GM23338 (cell line): ENCODE results near the gene ILF2. TPM values are rescaled to one million over a fixed set of nuclear protein-coding genes. Genes with fewer than 3 reads are reported as not detected.

Experiments
- ATAC-seq: fragments of 200-7000 bp; cut with Tn5 transposase; 3 replicates; pipeline ENCODE4 v1.9.1; 2020
- DNase-seq: peaks from one replicate; pipeline ENCODE4 v3.0.0-alpha.2; 2015; ENCODE audit warnings: low spot score
- H2AFZ ChIP-seq: fragments of 200-600 bp; sonication (generic); 2 replicates; pipeline ENCODE4 v1.8.0; 2016; ENCODE audit warnings: antibody characterized with exemption, mild to moderate bottlenecking, moderate library complexity
- H3F3A ChIP-seq: fragments of 200-600 bp; sonication (generic); replicated peaks from 2 replicates; pipeline ENCODE4 v1.8.0; 2017; ENCODE audit warnings: antibody characterized with exemption, mixed run types, low read depth
- H3K27ac ChIP-seq: fragments of 200-600 bp; sonication (generic); 2 replicates; pipeline ENCODE4 v1.6.1; 2016; ENCODE audit warnings: low read depth
- H3K27me3 ChIP-seq: fragments of 200-600 bp; sonication (generic); 2 replicates; pipeline ENCODE4 v1.8.0; 2016; ENCODE audit warnings: mild to moderate bottlenecking, mixed run types, moderate library complexity; ENCODE audit not compliant: insufficient read depth
- H3K36me3 ChIP-seq: fragments of 200-600 bp; sonication (generic); 2 replicates; pipeline ENCODE4 v1.8.0; 2016; ENCODE audit warnings: mild to moderate bottlenecking; ENCODE audit not compliant: insufficient read depth
- H3K4me1 ChIP-seq: fragments of 200-600 bp; sonication (generic); 2 replicates; pipeline ENCODE4 v1.8.0; 2016; ENCODE audit warnings: mild to moderate bottlenecking, moderate library complexity; ENCODE audit not compliant: insufficient read depth
- H3K4me2 ChIP-seq: fragments of 200-600 bp; sonication (generic); 2 replicates; pipeline ENCODE4 v1.7.1; 2017; ENCODE audit warnings: mixed run types
- H3K4me3 ChIP-seq: fragments of 200-600 bp; sonication (generic); 2 replicates; pipeline ENCODE4 v1.6.1; 2016; ENCODE audit warnings: mixed run types
- H3K79me2 ChIP-seq: fragments of 200-600 bp; sonication (generic); replicated peaks from 2 replicates; pipeline ENCODE4 v1.8.0; 2017; ENCODE audit warnings: mild to moderate bottlenecking; ENCODE audit not compliant: insufficient read depth
- H3K9me2 ChIP-seq: fragments of 200-600 bp; sonication (generic); 2 replicates; pipeline ENCODE4 v1.8.0; 2017; ENCODE audit not compliant: insufficient read depth
- H4K20me1 ChIP-seq: fragments of 200-600 bp; sonication (generic); replicated peaks from 2 replicates; pipeline ENCODE4 v1.8.0; 2017; ENCODE audit warnings: mild to moderate bottlenecking; ENCODE audit not compliant: insufficient read depth
- H3K27ac Mint-ChIP-seq: 2 replicates; pipeline ENCODE4 v1.8.0; 2020; ENCODE audit warnings: inconsistent platforms, mild to moderate bottlenecking, moderate library complexity, mixed read lengths
- H3K27me3 Mint-ChIP-seq: 3 replicates; pipeline ENCODE4 v1.8.0; 2022; ENCODE audit warnings: low read depth, mild to moderate bottlenecking, moderate library complexity, mixed read lengths, inconsistent platforms; ENCODE audit not compliant: insufficient read depth, poor library complexity
- H3K36me3 Mint-ChIP-seq: 3 replicates; pipeline ENCODE4 v1.8.0; 2021; ENCODE audit warnings: low read depth, mild to moderate bottlenecking, inconsistent platforms, moderate library complexity, mixed read lengths
- H3K4me1 Mint-ChIP-seq: 3 replicates; pipeline ENCODE4 v1.8.0; 2020; ENCODE audit warnings: mild to moderate bottlenecking, inconsistent platforms, mixed read lengths
- H3K4me3 Mint-ChIP-seq: 3 replicates; pipeline ENCODE4 v1.8.0; 2021; ENCODE audit warnings: moderate library complexity, mild to moderate bottlenecking, inconsistent platforms, mixed read lengths
- H3K9me3 Mint-ChIP-seq: 3 replicates; pipeline ENCODE4 v1.8.0; 2020; ENCODE audit warnings: moderate library complexity, mild to moderate bottlenecking, inconsistent platforms, mixed read lengths
- CREB1 ChIP-seq: fragments of 250-450 bp; sonication (Bioruptor Pico); IDR thresholded peaks from 2 replicates; pipeline ENCODE4 v1.5.0; 2020; ENCODE audit warnings: low read depth, mild to moderate bottlenecking, moderate library complexity
- EZH2 ChIP-seq: fragments of 200-600 bp; sonication (generic); IDR thresholded peaks from one replicate; pipeline ENCODE4 v1.8.0; 2017; ENCODE audit warnings: antibody characterized with exemption, mild to moderate bottlenecking, low read depth; ENCODE audit not compliant: unreplicated experiment
- EZH2phosphoT487 ChIP-seq: fragments of 200-600 bp; sonication (generic); IDR thresholded peaks from one replicate; pipeline ENCODE4 v1.8.1; 2018; ENCODE audit warnings: antibody characterized with exemption; ENCODE audit not compliant: unreplicated experiment
- JUNB ChIP-seq: IDR thresholded peaks from one replicate; pipeline ENCODE4 v1.6.1; 2016; ENCODE audit warnings: antibody characterized with exemption; ENCODE audit not compliant: unreplicated experiment
- POLR2AphosphoS5 ChIP-seq: IDR thresholded peaks from 2 replicates; pipeline ENCODE4 v1.6.1; 2016; ENCODE audit warnings: antibody characterized with exemption, low read depth
- polyA plus RNA-seq: library from polyadenylated mRNA; unstranded; fragments of >200 nt; fragmentation: Nextera tagmentation; extraction: Ambion mirVana; gene quantifications from 2 replicates; pipeline ENCODE4 v1.2.1, GENCODE V29; 2016
- total RNA-seq: library from RNA; depleted of rRNA; stranded (reverse); fragments of >200 nt; shearing (Covaris generic); gene quantifications from 2 replicates; pipeline ENCODE4 v1.2.3, GENCODE V29; 2014
- TF ChIP-seq, protein P1 (sequence below), 2 experiments: fragments of 200-600 bp in 1 of 2; sonication (generic) in 1 of 2; conservative IDR thresholded peaks; 2 replicates each; pipeline versions ENCODE4 v1.5.1 to v1.6.1; 2016 to 2017; ENCODE audit warnings: antibody characterized with exemption in 2 of 2, low read depth in 2 of 2, mild to moderate bottlenecking in 2 of 2, moderate library complexity in 1 of 2
- TF ChIP-seq, protein P2 (sequence below): IDR thresholded peaks from 2 replicates; pipeline ENCODE4 v1.6.1; 2016; ENCODE audit warnings: antibody characterized with exemption
- TF ChIP-seq, protein P3 (sequence below): IDR thresholded peaks from one replicate; pipeline ENCODE4 v1.6.1; 2018; ENCODE audit warnings: antibody characterized with exemption; ENCODE audit not compliant: unreplicated experiment

ILF2 gene
- total and polyA plus RNA-seq, 2 experiments from 2014 or later, result 214 to 337 TPM

DNA sequence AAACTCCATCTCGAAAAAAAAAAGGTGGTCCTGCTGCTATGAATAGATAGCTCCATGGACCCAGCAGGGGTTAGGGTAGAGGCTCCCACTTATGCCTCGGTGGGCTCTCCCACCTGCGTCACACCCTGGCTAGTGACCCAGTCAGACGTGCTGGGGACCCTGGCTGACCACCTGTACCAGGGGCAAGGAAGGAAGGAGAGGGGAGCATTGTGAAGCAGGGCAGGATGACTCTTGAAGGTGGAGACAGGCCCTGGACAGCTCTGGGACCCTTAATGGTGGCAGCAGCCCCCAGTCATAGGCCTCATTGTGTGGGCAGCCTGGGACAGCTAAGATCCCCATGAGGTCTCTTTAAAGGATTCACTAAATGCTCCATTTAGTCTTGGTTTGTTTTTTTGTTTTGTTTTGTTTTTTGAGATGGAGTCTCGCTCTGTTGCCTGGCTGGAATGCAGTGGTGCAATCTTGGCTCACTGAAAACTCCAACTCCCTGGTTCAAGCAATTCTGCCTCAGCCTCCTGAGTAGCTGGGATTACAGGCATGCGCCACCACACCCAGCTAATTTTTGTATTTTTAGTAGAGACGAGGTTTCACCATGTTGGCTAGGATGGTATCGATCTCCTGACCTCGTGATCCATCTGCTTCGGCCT, 22.7 kb downstream of the ILF2 start:
- Histone ChIP-seq H3K36me3 (peaks cover 26% of the 10 kb centered on the region), H3K4me1 (no peaks in the 10 kb centered on the region), H3K79me2 (no peaks in the 10 kb centered on the region), H3K4me3 (no peak overlapping the region), H3K27me3 (no peaks in the 10 kb centered on the region), H3F3A (peaks cover 38% of the 10 kb centered on the region), H3K27ac (no peak overlapping the region), H3K4me2 (no peak overlapping the region), H2AFZ (no peak overlapping the region), H4K20me1 (peaks cover 23% of the 10 kb centered on the region), H3K9me2 (no peaks in the 10 kb centered on the region)
- no peak overlapping the region for H3K4me3 Mint-ChIP-seq
- TF ChIP-seq EZH2phosphoT487 (no peak), POLR2AphosphoS5 (0 out of 2 replicates have a peak, but pooled peaks have one; percentile 23)
- DNase-seq, result no peak
- H3K27ac Mint-ChIP-seq, result no peak overlapping the region
- ATAC-seq, result peak; percentile 17
- H3K9me3 Mint-ChIP-seq, result no peaks in the 10 kb centered on the region
- peaks cover 36% of the 10 kb centered on the region for H3K36me3 Mint-ChIP-seq
- H3K27me3 Mint-ChIP-seq, result peaks cover 12% of the 10 kb centered on the region
- peaks cover 6% of the 10 kb centered on the region for H3K4me1 Mint-ChIP-seq

DNA sequence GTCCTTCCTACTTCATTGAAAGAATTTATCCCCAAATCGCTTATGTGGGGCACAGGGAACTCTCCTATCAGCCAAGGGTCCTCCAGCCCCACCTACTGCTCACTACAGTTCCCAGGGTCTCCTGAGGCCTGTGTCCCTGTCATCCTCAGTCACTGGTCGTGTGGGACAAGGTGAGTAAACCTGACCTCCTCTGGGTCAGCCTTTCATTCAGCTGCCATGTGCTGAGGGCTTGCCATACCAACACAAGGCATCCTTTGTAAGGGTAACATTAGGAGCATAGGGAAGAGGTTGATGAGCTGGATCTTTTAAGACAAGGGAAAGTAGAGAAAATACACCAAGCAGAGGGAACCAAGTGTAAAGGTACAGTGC, 23.5 kb downstream of the ILF2 start:
- peak overlapping the region; percentile 89 for H3K27ac ChIP-seq
- no peaks in the 10 kb centered on the region for H3K9me3 Mint-ChIP-seq
- H3K4me1 Mint-ChIP-seq, result peaks cover 6% of the 10 kb centered on the region
- H3K4me3 Mint-ChIP-seq, result no peak overlapping the region
- peaks cover 3% of the 10 kb centered on the region; the same call in 1 of the 2 replicates for H3K79me2 ChIP-seq
- DNase-seq (peak; percentile 59), ATAC-seq (peak; percentile 67)
- H3K27me3 ChIP-seq, result no peaks in the 10 kb centered on the region
- no peak overlapping the region for H3K4me2 ChIP-seq
- no peak overlapping the region for H3K4me3 ChIP-seq
- H4K20me1 ChIP-seq, result peaks cover 26% of the 10 kb centered on the region
- H3K9me2 ChIP-seq, result no peaks in the 10 kb centered on the region
- peaks cover 32% of the 10 kb centered on the region for H3K36me3 ChIP-seq
- no peaks in the 10 kb centered on the region for H3K4me1 ChIP-seq
- peak overlapping the region; percentile 15; the same call in 1 of the 2 replicates for H3K27ac Mint-ChIP-seq
- peaks cover 44% of the 10 kb centered on the region for H3K36me3 Mint-ChIP-seq
- no peak overlapping the region for H2AFZ ChIP-seq
- peak; percentile 64 for TF ChIP-seq POLR2AphosphoS5
- TF ChIP-seq CREB1, result no peak
- TF ChIP-seq, protein P1, sequence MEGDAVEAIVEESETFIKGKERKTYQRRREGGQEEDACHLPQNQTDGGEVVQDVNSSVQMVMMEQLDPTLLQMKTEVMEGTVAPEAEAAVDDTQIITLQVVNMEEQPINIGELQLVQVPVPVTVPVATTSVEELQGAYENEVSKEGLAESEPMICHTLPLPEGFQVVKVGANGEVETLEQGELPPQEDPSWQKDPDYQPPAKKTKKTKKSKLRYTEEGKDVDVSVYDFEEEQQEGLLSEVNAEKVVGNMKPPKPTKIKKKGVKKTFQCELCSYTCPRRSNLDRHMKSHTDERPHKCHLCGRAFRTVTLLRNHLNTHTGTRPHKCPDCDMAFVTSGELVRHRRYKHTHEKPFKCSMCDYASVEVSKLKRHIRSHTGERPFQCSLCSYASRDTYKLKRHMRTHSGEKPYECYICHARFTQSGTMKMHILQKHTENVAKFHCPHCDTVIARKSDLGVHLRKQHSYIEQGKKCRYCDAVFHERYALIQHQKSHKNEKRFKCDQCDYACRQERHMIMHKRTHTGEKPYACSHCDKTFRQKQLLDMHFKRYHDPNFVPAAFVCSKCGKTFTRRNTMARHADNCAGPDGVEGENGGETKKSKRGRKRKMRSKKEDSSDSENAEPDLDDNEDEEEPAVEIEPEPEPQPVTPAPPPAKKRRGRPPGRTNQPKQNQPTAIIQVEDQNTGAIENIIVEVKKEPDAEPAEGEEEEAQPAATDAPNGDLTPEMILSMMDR (conservative IDR thresholded peaks at IDR 0.05; ENCODE audit: low read depth in 2 of 2), result peak; percentile 9 to 40; a peak in 1 of 4 replicates
- H3F3A ChIP-seq, result peaks cover 41% of the 10 kb centered on the region
- H3K27me3 Mint-ChIP-seq, result peaks cover 12% of the 10 kb centered on the region

DNA sequence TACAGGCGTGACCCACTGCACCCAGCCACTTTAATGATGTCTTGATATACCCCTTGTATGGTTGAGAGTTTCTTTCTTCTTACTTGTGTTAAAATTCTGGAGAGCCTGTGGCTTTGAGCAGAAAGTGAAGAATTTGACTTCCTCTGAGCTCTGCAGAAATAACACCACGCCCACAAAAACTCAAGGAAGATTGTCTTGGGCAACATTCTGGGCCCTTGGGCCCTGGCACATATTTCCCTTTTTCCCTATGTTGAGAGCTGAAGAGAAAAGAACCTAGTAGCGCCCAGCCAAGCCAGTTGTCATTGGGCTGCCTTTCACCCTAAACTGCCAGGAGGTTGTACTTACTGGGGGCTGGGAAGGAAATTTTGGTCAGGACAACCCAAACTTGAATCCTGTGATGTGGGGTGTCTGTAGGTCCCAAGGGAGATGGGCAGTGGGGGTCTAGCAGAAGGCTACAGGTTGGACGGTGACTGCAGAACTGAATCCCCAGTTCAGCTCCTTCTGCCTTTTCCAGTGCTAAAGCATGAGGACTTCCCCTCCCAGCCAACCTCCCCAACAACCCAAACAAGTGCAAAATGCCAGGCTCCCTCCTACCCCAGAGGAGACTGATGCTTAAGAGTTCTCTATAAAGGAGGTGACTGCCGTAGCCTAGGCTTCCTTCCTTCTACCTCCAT, 24.0 kb downstream of the ILF2 start:
- DNase-seq (no peak), ATAC-seq (no peak; the same call in 2 of the 3 replicates)
- H3K4me3 ChIP-seq, result no peak overlapping the region
- H3K36me3 ChIP-seq, result peaks cover 38% of the 10 kb centered on the region
- peaks cover 44% of the 10 kb centered on the region for H3F3A ChIP-seq
- no peak overlapping the region for H2AFZ ChIP-seq
- H3K4me1 ChIP-seq, result no peaks in the 10 kb centered on the region
- H3K9me3 Mint-ChIP-seq, result no peaks in the 10 kb centered on the region
- H3K36me3 Mint-ChIP-seq, result peaks cover 49% of the 10 kb centered on the region
- H4K20me1 ChIP-seq, result peaks cover 31% of the 10 kb centered on the region
- peaks cover 7% of the 10 kb centered on the region; the same call in 1 of the 2 replicates for H3K79me2 ChIP-seq
- peak overlapping the region; percentile 57; the same call in 1 of the 2 replicates for H3K27ac Mint-ChIP-seq
- no peaks in the 10 kb centered on the region for H3K9me2 ChIP-seq
- peaks cover 6% of the 10 kb centered on the region for H3K4me1 Mint-ChIP-seq
- H3K4me3 Mint-ChIP-seq, result no peak overlapping the region
- H3K27me3 Mint-ChIP-seq, result peaks cover 12% of the 10 kb centered on the region
- no peaks in the 10 kb centered on the region for H3K27me3 ChIP-seq
- peak overlapping the region; percentile 89 for H3K27ac ChIP-seq
- H3K4me2 ChIP-seq, result no peak overlapping the region
- no peak for TF ChIP-seq JUNB
- TF ChIP-seq, protein P2, sequence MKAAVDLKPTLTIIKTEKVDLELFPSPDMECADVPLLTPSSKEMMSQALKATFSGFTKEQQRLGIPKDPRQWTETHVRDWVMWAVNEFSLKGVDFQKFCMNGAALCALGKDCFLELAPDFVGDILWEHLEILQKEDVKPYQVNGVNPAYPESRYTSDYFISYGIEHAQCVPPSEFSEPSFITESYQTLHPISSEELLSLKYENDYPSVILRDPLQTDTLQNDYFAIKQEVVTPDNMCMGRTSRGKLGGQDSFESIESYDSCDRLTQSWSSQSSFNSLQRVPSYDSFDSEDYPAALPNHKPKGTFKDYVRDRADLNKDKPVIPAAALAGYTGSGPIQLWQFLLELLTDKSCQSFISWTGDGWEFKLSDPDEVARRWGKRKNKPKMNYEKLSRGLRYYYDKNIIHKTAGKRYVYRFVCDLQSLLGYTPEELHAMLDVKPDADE, result no peak
- no peak for TF ChIP-seq EZH2
- TF ChIP-seq, protein P3, sequence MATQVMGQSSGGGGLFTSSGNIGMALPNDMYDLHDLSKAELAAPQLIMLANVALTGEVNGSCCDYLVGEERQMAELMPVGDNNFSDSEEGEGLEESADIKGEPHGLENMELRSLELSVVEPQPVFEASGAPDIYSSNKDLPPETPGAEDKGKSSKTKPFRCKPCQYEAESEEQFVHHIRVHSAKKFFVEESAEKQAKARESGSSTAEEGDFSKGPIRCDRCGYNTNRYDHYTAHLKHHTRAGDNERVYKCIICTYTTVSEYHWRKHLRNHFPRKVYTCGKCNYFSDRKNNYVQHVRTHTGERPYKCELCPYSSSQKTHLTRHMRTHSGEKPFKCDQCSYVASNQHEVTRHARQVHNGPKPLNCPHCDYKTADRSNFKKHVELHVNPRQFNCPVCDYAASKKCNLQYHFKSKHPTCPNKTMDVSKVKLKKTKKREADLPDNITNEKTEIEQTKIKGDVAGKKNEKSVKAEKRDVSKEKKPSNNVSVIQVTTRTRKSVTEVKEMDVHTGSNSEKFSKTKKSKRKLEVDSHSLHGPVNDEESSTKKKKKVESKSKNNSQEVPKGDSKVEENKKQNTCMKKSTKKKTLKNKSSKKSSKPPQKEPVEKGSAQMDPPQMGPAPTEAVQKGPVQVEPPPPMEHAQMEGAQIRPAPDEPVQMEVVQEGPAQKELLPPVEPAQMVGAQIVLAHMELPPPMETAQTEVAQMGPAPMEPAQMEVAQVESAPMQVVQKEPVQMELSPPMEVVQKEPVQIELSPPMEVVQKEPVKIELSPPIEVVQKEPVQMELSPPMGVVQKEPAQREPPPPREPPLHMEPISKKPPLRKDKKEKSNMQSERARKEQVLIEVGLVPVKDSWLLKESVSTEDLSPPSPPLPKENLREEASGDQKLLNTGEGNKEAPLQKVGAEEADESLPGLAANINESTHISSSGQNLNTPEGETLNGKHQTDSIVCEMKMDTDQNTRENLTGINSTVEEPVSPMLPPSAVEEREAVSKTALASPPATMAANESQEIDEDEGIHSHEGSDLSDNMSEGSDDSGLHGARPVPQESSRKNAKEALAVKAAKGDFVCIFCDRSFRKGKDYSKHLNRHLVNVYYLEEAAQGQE, result no peak
